GM18526 (cell line): ENCODE measurements around the gene CLPTM1.

Source experiments
- POLR2A ChIP-seq: IDR thresholded peaks from 3 replicates; pipeline ENCODE4 v1.6.1; 2011; ENCODE audit not compliant: insufficient read length; ENCODE audit errors: extremely low read depth

Gene CLPTM1

GRCh38 chr19:44990966-44991365 is 35.8 kb downstream of the CLPTM1 start:
- no peak for TF ChIP-seq POLR2A

- TF ChIP-seq POLR2A, result no peak
Measured at GRCh38 chr19:44992336-44993163, 37.4 kb downstream of the CLPTM1 start.

GRCh38 chr19:44993526-44993925 is 38.3 kb downstream of the CLPTM1 start:
- no peak for TF ChIP-seq POLR2A

- TF ChIP-seq POLR2A, result no peak
Measured at GRCh38 chr19:44993926-44994537, 38.9 kb downstream of the CLPTM1 start.

- no peak for TF ChIP-seq POLR2A
Measured at GRCh38 chr19:44998025-44998424, 42.8 kb downstream of the CLPTM1 start.

- TF ChIP-seq POLR2A, result no peak
Measured at GRCh38 chr19:45001087-45001739, 46.0 kb downstream of the CLPTM1 start, which contains the start of gene RELB. RELB (plus strand) TSS chr19:45001464; CDS start chr19:45001580, 116 bp downstream.

- TF ChIP-seq POLR2A, result no peak
Measured at GRCh38 chr19:45003485-45003884, 48.3 kb downstream of the CLPTM1 start.

GRCh38 chr19:45005787-45006186 is 50.6 kb downstream of the CLPTM1 start:
- TF ChIP-seq POLR2A, result no peak

- no peak for TF ChIP-seq POLR2A
Measured at GRCh38 chr19:45008552-45008951, 53.4 kb downstream of the CLPTM1 start.

- TF ChIP-seq POLR2A, result no peak
Measured at GRCh38 chr19:45009625-45010255, 54.6 kb downstream of the CLPTM1 start.

- no peak for TF ChIP-seq POLR2A
Measured at GRCh38 chr19:45010306-45010705, 55.1 kb downstream of the CLPTM1 start.

- no peak for TF ChIP-seq POLR2A
Measured at GRCh38 chr19:45011959-45012358, 56.8 kb downstream of the CLPTM1 start.

GRCh38 chr19:45016388-45017314 is 61.5 kb downstream of the CLPTM1 start:
- TF ChIP-seq POLR2A, result no peak

GRCh38 chr19:45019187-45019586 is 64.0 kb downstream of the CLPTM1 start:
- TF ChIP-seq POLR2A, result no peak
